SK-N-SH treated with all-trans-retinoic acid at 6 μM for 48 hours (cell line): ENCODE results near the gene CFAP20DC.

ENCODE experiments used
- ATAC-seq: fragments of 200-7000 bp; cut with Tn5 transposase; 3 replicates; pipeline ENCODE4 v1.9.1; 2020; ENCODE audit warnings: mild to moderate bottlenecking, moderate library complexity
- BACH2 ChIP-seq: fragments of 250-450 bp; sonication (Bioruptor Pico); IDR thresholded peaks from 2 replicates; pipeline ENCODE4 v1.9.0; 2021; ENCODE audit warnings: mild to moderate bottlenecking, borderline replicate concordance
- CSDC2 ChIP-seq: fragments of 250-450 bp; sonication (Bioruptor Pico); IDR thresholded peaks from 2 replicates; pipeline ENCODE4 v1.5.0; 2020; ENCODE audit warnings: mild to moderate bottlenecking, moderate library complexity
- ESRRG ChIP-seq: fragments of 250-450 bp; sonication (Bioruptor Pico); IDR thresholded peaks from 2 replicates; pipeline ENCODE4 v1.6.1; 2021; ENCODE audit warnings: mild to moderate bottlenecking
- GLIS3 ChIP-seq: fragments of 250-450 bp; sonication (Bioruptor Pico); IDR thresholded peaks from 2 replicates; pipeline ENCODE4 v1.5.0; 2020; ENCODE audit warnings: mild to moderate bottlenecking, moderate library complexity
- ISL1 ChIP-seq: fragments of 250-450 bp; sonication (Bioruptor Pico); IDR thresholded peaks from 2 replicates; pipeline ENCODE4 v2.1.2; 2022; ENCODE audit warnings: mild to moderate bottlenecking, moderate library complexity
- OSR1 ChIP-seq: fragments of 250-450 bp; sonication (Bioruptor Pico); IDR thresholded peaks from 2 replicates; pipeline ENCODE4 v1.8.0; 2022; ENCODE audit warnings: moderate library complexity, mild to moderate bottlenecking, inconsistent platforms
- PATZ1 ChIP-seq: fragments of 250-450 bp; sonication (Bioruptor Pico); IDR thresholded peaks from 2 replicates; pipeline ENCODE4 v1.8.0; 2020; ENCODE audit warnings: mild to moderate bottlenecking, moderate library complexity, borderline replicate concordance
- RARB ChIP-seq: fragments of 250-450 bp; sonication (Bioruptor Pico); IDR thresholded peaks from 2 replicates; pipeline ENCODE4 v1.8.0; 2021; ENCODE audit warnings: mild to moderate bottlenecking, moderate library complexity
- SNAI2 ChIP-seq: fragments of 250-450 bp; sonication (Bioruptor Pico); IDR thresholded peaks from 2 replicates; pipeline ENCODE4 v1.5.0; 2020; ENCODE audit warnings: mild to moderate bottlenecking, moderate library complexity
- TCF4 ChIP-seq: fragments of 250-450 bp; sonication (Bioruptor Pico); IDR thresholded peaks from 2 replicates; pipeline ENCODE4 v1.8.0; 2021; ENCODE audit warnings: mild to moderate bottlenecking, moderate library complexity, borderline replicate concordance
- TOX ChIP-seq: fragments of 250-450 bp; sonication (Bioruptor Pico); IDR thresholded peaks from 2 replicates; pipeline ENCODE4 v1.8.0; 2021; ENCODE audit warnings: mild to moderate bottlenecking, moderate library complexity, borderline replicate concordance
- TSHZ2 ChIP-seq: fragments of 250-450 bp; sonication (Bioruptor Pico); IDR thresholded peaks from 2 replicates; pipeline ENCODE4 v1.5.0; 2020; ENCODE audit warnings: mild to moderate bottlenecking, moderate library complexity
- ZC3H10 ChIP-seq: fragments of 250-450 bp; sonication (Bioruptor Pico); IDR thresholded peaks from 2 replicates; pipeline ENCODE4 v1.5.1; 2021; ENCODE audit warnings: mild to moderate bottlenecking, moderate library complexity
- ZFP3 ChIP-seq: fragments of 250-450 bp; sonication (Bioruptor Pico); IDR thresholded peaks from 2 replicates; pipeline ENCODE4 v1.5.0; 2020; ENCODE audit warnings: mild to moderate bottlenecking, moderate library complexity
- ZFP30 ChIP-seq: fragments of 450-650 bp; formaldehyde crosslinking; IDR thresholded peaks from 2 replicates; pipeline ENCODE4 v1.5.0; 2022; ENCODE audit warnings: mild to moderate bottlenecking, moderate library complexity
- ZNF565 ChIP-seq: fragments of 450-650 bp; formaldehyde crosslinking; conservative IDR thresholded peaks from 2 replicates; pipeline ENCODE4 v1.5.0; 2020; ENCODE audit warnings: low read depth, mild to moderate bottlenecking, moderate library complexity
- ZNF8 ChIP-seq: fragments of 450-650 bp; formaldehyde crosslinking; IDR thresholded peaks from 2 replicates; pipeline ENCODE4 v1.5.0; 2020; ENCODE audit warnings: mild to moderate bottlenecking, moderate library complexity
- TF ChIP-seq, protein P1 (sequence below): fragments of 250-450 bp; sonication (Bioruptor Pico); IDR thresholded peaks from 2 replicates; pipeline ENCODE4 v1.8.0; 2021; ENCODE audit warnings: low read depth, mild to moderate bottlenecking, moderate library complexity, borderline replicate concordance
- TF ChIP-seq, protein P2 (sequence below): fragments of 250-450 bp; sonication (Bioruptor Pico); IDR thresholded peaks from 2 replicates; pipeline ENCODE4 v1.5.1; 2021; ENCODE audit warnings: mild to moderate bottlenecking, moderate library complexity

The CFAP20DC gene

GRCh38 chr3:59006634-59007517 is 42.9 kb downstream of the CFAP20DC start:
- TF ChIP-seq ISL1 (CRISPR knock-in tag) = no peak
- no peak for TF ChIP-seq PATZ1 (CRISPR knock-in tag)
- TF ChIP-seq TOX (CRISPR knock-in tag) = no peak
- TF ChIP-seq, protein P1, sequence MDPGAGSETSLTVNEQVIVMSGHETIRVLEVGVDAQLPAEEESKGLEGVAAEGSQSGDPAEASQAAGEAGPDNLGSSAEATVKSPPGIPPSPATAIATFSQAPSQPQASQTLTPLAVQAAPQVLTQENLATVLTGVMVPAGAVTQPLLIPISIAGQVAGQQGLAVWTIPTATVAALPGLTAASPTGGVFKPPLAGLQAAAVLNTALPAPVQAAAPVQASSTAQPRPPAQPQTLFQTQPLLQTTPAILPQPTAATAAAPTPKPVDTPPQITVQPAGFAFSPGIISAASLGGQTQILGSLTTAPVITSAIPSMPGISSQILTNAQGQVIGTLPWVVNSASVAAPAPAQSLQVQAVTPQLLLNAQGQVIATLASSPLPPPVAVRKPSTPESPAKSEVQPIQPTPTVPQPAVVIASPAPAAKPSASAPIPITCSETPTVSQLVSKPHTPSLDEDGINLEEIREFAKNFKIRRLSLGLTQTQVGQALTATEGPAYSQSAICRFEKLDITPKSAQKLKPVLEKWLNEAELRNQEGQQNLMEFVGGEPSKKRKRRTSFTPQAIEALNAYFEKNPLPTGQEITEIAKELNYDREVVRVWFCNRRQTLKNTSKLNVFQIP = no peak
- no peak for TF ChIP-seq CSDC2 (CRISPR knock-in tag)
- no peak for TF ChIP-seq OSR1 (CRISPR knock-in tag)
- TF ChIP-seq ZC3H10 (CRISPR knock-in tag) = no peak
- TF ChIP-seq ZFP30 (CRISPR knock-in tag) = no peak
- TF ChIP-seq BACH2 (CRISPR knock-in tag) = no peak
- peak; percentile 79 for ATAC-seq

- ATAC-seq = no peak
- TF ChIP-seq ZFP3 (no peak), TCF4 (no peak), GLIS3 (CRISPR knock-in tag) (no peak), ISL1 (CRISPR knock-in tag) (no peak), ZFP30 (CRISPR knock-in tag) (no peak), ESRRG (CRISPR knock-in tag) (no peak), ZNF565 (CRISPR knock-in tag) (no peak), BACH2 (CRISPR knock-in tag) (no peak), TSHZ2 (CRISPR knock-in tag) (no peak), SNAI2 (no peak), ZNF8 (CRISPR knock-in tag) (no peak)
- TF ChIP-seq, protein P2, sequence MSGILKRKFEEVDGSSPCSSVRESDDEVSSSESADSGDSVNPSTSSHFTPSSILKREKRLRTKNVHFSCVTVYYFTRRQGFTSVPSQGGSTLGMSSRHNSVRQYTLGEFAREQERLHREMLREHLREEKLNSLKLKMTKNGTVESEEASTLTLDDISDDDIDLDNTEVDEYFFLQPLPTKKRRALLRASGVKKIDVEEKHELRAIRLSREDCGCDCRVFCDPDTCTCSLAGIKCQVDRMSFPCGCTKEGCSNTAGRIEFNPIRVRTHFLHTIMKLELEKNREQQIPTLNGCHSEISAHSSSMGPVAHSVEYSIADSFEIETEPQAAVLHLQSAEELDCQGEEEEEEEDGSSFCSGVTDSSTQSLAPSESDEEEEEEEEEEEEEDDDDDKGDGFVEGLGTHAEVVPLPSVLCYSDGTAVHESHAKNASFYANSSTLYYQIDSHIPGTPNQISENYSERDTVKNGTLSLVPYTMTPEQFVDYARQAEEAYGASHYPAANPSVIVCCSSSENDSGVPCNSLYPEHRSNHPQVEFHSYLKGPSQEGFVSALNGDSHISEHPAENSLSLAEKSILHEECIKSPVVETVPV = no peak
- TF ChIP-seq, protein P1 = no peak
Measured at GRCh38 chr3:59001675-59002074, 48.1 kb downstream of the CFAP20DC start.

DNA sequence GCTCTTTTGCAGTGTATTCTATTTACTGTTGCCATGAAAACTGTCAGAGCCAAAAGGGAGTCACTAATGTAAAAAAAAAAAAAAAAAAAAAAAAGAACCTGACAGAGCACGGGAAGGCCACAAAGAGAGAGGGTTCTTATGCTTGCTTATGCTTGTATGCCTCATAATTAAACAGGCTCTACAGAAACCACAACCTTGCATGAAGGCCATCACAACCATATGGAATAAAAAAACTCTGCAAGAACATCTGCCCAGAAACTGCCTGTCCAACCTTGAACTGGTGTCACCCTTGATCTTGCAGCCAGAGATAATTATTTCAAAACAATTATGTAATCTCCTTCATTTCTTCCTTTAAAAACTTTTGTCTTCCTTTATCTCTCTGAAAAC is 50.1 kb downstream of the CFAP20DC start:
- ATAC-seq = no peak
- TF ChIP-seq ISL1 (CRISPR knock-in tag) (no peak), TCF4 (no peak), ZFP30 (CRISPR knock-in tag) (no peak), RARB (no peak), OSR1 (CRISPR knock-in tag) (no peak), ZC3H10 (CRISPR knock-in tag) (no peak), TSHZ2 (CRISPR knock-in tag) (no peak), GLIS3 (CRISPR knock-in tag) (no peak)
- TF ChIP-seq, protein P1 = no peak
- TF ChIP-seq, protein P2 = no peak
